Measurements from ENCODE around the gene IQCH. TPM values are rescaled to one million over a fixed set of nuclear protein-coding genes. Genes with fewer than 3 reads are reported as not detected.

Gene IQCH
- polyA plus RNA-seq, 1 of the 3 experiments (the other 2 are of a cell fraction), result 0.81 TPM

GRCh38 chr15:67411486-67411885 is 156.9 kb downstream of the IQCH start:
- no peak overlapping the region for H3K4me3 ChIP-seq (ENCODE audit: low read depth in 2 of 2, low read length in 1 of 2)
- H3K9ac ChIP-seq, result no peak overlapping the region
- no peaks in the 10 kb centered on the region for H3K36me3 ChIP-seq (replicated peaks in 1 of 2; ENCODE audit: control insufficient read depth in 1 of 2, insufficient read depth in 2 of 2, low read length in 1 of 2)
- POLR2A ChIA-PET, result no interaction called here
- CTCF ChIA-PET, result interaction anchor here (2.7 kb wide), 1 partner anchor 22 kb away, joined by 12 read pairs; no protein-coding TSS in a partner anchor
- no peaks in the 10 kb centered on the region; a peak in 1 of 4 replicates for H3K4me1 ChIP-seq (ENCODE audit: control insufficient read depth in 1 of 2, insufficient read depth in 2 of 2, low read depth in 1 of 2, low read length in 1 of 2)
- H3K27me3 ChIP-seq (ENCODE audit: insufficient read depth), result no peaks in the 10 kb centered on the region
- H3F3A ChIP-seq (replicated peaks; ENCODE audit: insufficient read depth), result no peaks in the 10 kb centered on the region
- H3K9me3 ChIP-seq, result no peaks in the 10 kb centered on the region
- H3K27ac ChIP-seq (ENCODE audit: low read depth in 2 of 2, low read length in 1 of 2), result no peak overlapping the region
- no peak overlapping the region for H3K4me2 ChIP-seq
- no peaks in the 10 kb centered on the region for H4K20me1 ChIP-seq (ENCODE audit: insufficient read depth)
- H2AFZ ChIP-seq (ENCODE audit: low read depth), result no peak overlapping the region
- TF ChIP-seq TAF1 (IDR thresholded peaks at IDR 0.05; ENCODE audit: borderline replicate concordance, low read depth, low read length) (no peak), SMC3 (IDR thresholded peaks at IDR 0.05; ENCODE audit: low read depth, low read length) (no peak), FOXM1 (IDR thresholded peaks at IDR 0.05; ENCODE audit: low read depth) (no peak), CHD2 (IDR thresholded peaks at IDR 0.05; ENCODE audit: low read length, partially characterized antibody) (no peak)
- H3K9me2 ChIP-seq, result no peaks in the 10 kb centered on the region
- H3K79me2 ChIP-seq (ENCODE audit: insufficient read depth), result no peaks in the 10 kb centered on the region
- no peak for DNase-seq

- Histone ChIP-seq H3K36me3 (replicated peaks in 1 of 2; ENCODE audit: control insufficient read depth in 1 of 2, insufficient read depth in 2 of 2, low read length in 1 of 2) (no peaks in the 10 kb centered on the region), H3K4me1 (ENCODE audit: control insufficient read depth in 1 of 2, insufficient read depth in 2 of 2, low read depth in 1 of 2, low read length in 1 of 2) (no peaks in the 10 kb centered on the region; a peak in 1 of 4 replicates), H3K27me3 (ENCODE audit: insufficient read depth) (no peaks in the 10 kb centered on the region), H3K9me3 (no peaks in the 10 kb centered on the region), H3K27ac (ENCODE audit: low read depth in 2 of 2, low read length in 1 of 2) (no peak overlapping the region), H2AFZ (ENCODE audit: low read depth) (peak overlapping the region; percentile 68; the same call in 1 of the 2 replicates), H4K20me1 (ENCODE audit: insufficient read depth) (no peaks in the 10 kb centered on the region), H3K9me2 (no peaks in the 10 kb centered on the region), H3K79me2 (ENCODE audit: insufficient read depth) (no peaks in the 10 kb centered on the region), H3K4me3 (ENCODE audit: low read depth in 2 of 2, low read length in 1 of 2) (no peak overlapping the region), H3K9ac (no peak overlapping the region), H3K4me2 (no peak overlapping the region), H3F3A (replicated peaks; ENCODE audit: insufficient read depth) (no peaks in the 10 kb centered on the region)
- ChIA-PET POLR2A (no interaction called here), CTCF (interaction anchor here (0.9 to 2.7 kb wide), 4 partner anchors 9 to 43 kb away, joined by 3 to 12 read pairs (median 4); no protein-coding TSS in a partner anchor)
- 62% methylated on average over 11 of the region's 11 CpGs for WGBS (ENCODE audit: low lambda C conversion rate)
- TF ChIP-seq REST (IDR thresholded peaks at IDR 0.05; ENCODE audit: low read depth, low read length) (0 out of 2 replicates have a peak, but pooled peaks have one; percentile 15), JUND (IDR thresholded peaks at IDR 0.05) (peak; percentile 65), MAX (IDR thresholded peaks at IDR 0.05; ENCODE audit: low read depth) (peak; percentile 33; the same call in 1 of the 2 replicates), USF1 (IDR thresholded peaks at IDR 0.05; ENCODE audit: borderline replicate concordance, low read depth) (no peak), FOSL2 (IDR thresholded peaks at IDR 0.05; ENCODE audit: borderline replicate concordance, low read depth) (peak; percentile 60; the same call in 1 of the 2 replicates)
- no peak for DNase-seq
Measured at GRCh38 chr15:67413770-67414390, 159.3 kb downstream of the IQCH start.
